ENCODE measurements around the gene TBX15.

Gene TBX15

GRCh38 chr1:118866330-118866729 lies 121.8 kb downstream of the TBX15 start:
- DNase-seq (ENCODE audit: low read depth), result no peak

GRCh38 chr1:118863688-118864087 lies 124.5 kb downstream of the TBX15 start:
- H3K4me3 ChIP-seq (ENCODE audit: low read length), result no peak overlapping the region
- no peak for TF ChIP-seq CTCF (conservative IDR thresholded peaks at IDR 0.05; ENCODE audit: low read length)
- no peak for DNase-seq (ENCODE audit: low read depth)

More at GRCh38 chr1:118866330-118866729, 121.8 kb downstream of the TBX15 start:
- TF ChIP-seq CTCF (conservative IDR thresholded peaks at IDR 0.05; ENCODE audit: low read length), result no peak
- no peak overlapping the region for H3K4me3 ChIP-seq (ENCODE audit: low read length)

GRCh38 chr1:118862755-118863154 lies 125.4 kb downstream of the TBX15 start:
- DNase-seq (ENCODE audit: low read depth), result peak; percentile 9
- TF ChIP-seq CTCF (conservative IDR thresholded peaks at IDR 0.05; ENCODE audit: low read length), result no peak
- H3K4me3 ChIP-seq (ENCODE audit: low read length), result no peak overlapping the region

GRCh38 chr1:118861216-118861615 lies 126.9 kb downstream of the TBX15 start:
- no peak for DNase-seq (ENCODE audit: low read depth)
- no peak overlapping the region for H3K4me3 ChIP-seq (ENCODE audit: low read length)
- TF ChIP-seq CTCF (conservative IDR thresholded peaks at IDR 0.05; ENCODE audit: low read length), result no peak

- no peak for TF ChIP-seq CTCF (conservative IDR thresholded peaks at IDR 0.05; ENCODE audit: low read length)
- no peak for DNase-seq (ENCODE audit: low read depth)
These were observed 128.1 kb downstream of the TBX15 start for GRCh38 chr1:118859999-118860398.

GRCh38 chr1:118846443-118846842 lies 141.7 kb downstream of the TBX15 start:
- TF ChIP-seq CTCF (conservative IDR thresholded peaks at IDR 0.05; ENCODE audit: low read length), result no peak
- no peak overlapping the region for H3K4me3 ChIP-seq (ENCODE audit: low read length)

More at GRCh38 chr1:118859999-118860398, 128.1 kb downstream of the TBX15 start:
- H3K4me3 ChIP-seq (ENCODE audit: low read length), result no peak overlapping the region

GRCh38 chr1:118842452-118843201 lies 145.5 kb downstream of the TBX15 start:
- TF ChIP-seq CTCF (conservative IDR thresholded peaks at IDR 0.05; ENCODE audit: low read length), result no peak
- no peak overlapping the region for H3K4me3 ChIP-seq (ENCODE audit: low read length)
- no peak for DNase-seq (ENCODE audit: low read depth)

More at GRCh38 chr1:118846443-118846842, 141.7 kb downstream of the TBX15 start:
- no peak for DNase-seq (ENCODE audit: low read depth)
